Endodermal cell (in vitro differentiated cells): ENCODE results near the gene ABAT. TPM values are rescaled to one million over a fixed set of nuclear protein-coding genes. Genes with fewer than 3 reads are reported as not detected.
A peak's percentile ranks its signal among the peaks of the same experiment; 100 is the strongest.

ENCODE experiments used
- DNase-seq: peaks from one replicate; pipeline ENCODE4 v3.0.0-alpha.2; 2017
- H3K27ac ChIP-seq: 2 replicates; pipeline ENCODE4 v1.5.1; 2013; ENCODE audit warnings: mild to moderate bottlenecking, low read depth, low read length, moderate library complexity
- H3K27me3 ChIP-seq: 2 replicates; pipeline ENCODE4 v1.6.1; 2013; ENCODE audit warnings: mild to moderate bottlenecking, low read length, moderate library complexity; ENCODE audit not compliant: insufficient read depth, control insufficient read depth, poor library complexity, severe bottlenecking
- H3K36me3 ChIP-seq: 2 replicates; pipeline ENCODE4 v1.7.0; 2013; ENCODE audit warnings: mild to moderate bottlenecking, low read length, moderate library complexity; ENCODE audit not compliant: control insufficient read depth, insufficient read depth
- H3K4me1 ChIP-seq: one replicate; pipeline ENCODE4 v1.7.0; 2013; ENCODE audit warnings: low read length; ENCODE audit not compliant: control insufficient read depth, insufficient read depth
- H3K4me3 ChIP-seq: 2 replicates; pipeline ENCODE4 v1.5.1; 2013; ENCODE audit warnings: mild to moderate bottlenecking, low read length, moderate library complexity
- H3K9ac ChIP-seq: 2 replicates; pipeline ENCODE4 v1.6.1; 2013; ENCODE audit warnings: mild to moderate bottlenecking, low read length, moderate library complexity; ENCODE audit not compliant: poor library complexity, severe bottlenecking; ENCODE audit errors: extremely low read depth
- H3K9me3 ChIP-seq: 2 replicates; pipeline ENCODE4 v1.6.1; 2013; ENCODE audit warnings: mild to moderate bottlenecking, low read length, moderate library complexity; ENCODE audit not compliant: control insufficient read depth
- H3K27ac Mint-ChIP-seq: 2 replicates; pipeline ENCODE4 v1.8.0; 2020; ENCODE audit warnings: mixed read lengths
- H3K27me3 Mint-ChIP-seq: 2 replicates; pipeline ENCODE4 v1.8.0; 2021; ENCODE audit warnings: mild to moderate bottlenecking, mixed read lengths; ENCODE audit not compliant: insufficient read depth
- H3K36me3 Mint-ChIP-seq: 2 replicates; pipeline ENCODE4 v1.8.0; 2020; ENCODE audit warnings: low read depth, mixed read lengths
- H3K4me1 Mint-ChIP-seq: 2 replicates; pipeline ENCODE4 v1.8.0; 2020; ENCODE audit warnings: mixed read lengths
- H3K4me3 Mint-ChIP-seq: 2 replicates; pipeline ENCODE4 v1.8.0; 2020; ENCODE audit warnings: mild to moderate bottlenecking, moderate library complexity, mixed read lengths
- H3K9me3 Mint-ChIP-seq: 2 replicates; pipeline ENCODE4 v1.8.0; 2020; ENCODE audit warnings: mild to moderate bottlenecking, mixed read lengths
- CTCF ChIP-seq: fragments of 200-600 bp; sonication (generic); conservative IDR thresholded peaks from 2 replicates; pipeline ENCODE4 v1.5.0; 2021; ENCODE audit warnings: antibody characterized with exemption, mild to moderate bottlenecking
- WGBS, 2 experiments: methylation state at CpG; one replicate each; pipeline versions ENCODE4 v1.1.5 to v1.1.7; 2013; ENCODE audit warnings: missing lambda C conversion rate in 2 of 2, mixed read lengths in 1 of 2; ENCODE audit not compliant: insufficient coverage in 1 of 2, insufficient read length in 1 of 2; 5-methylcytosine and 5-hydroxymethylcytosine counted together
- total RNA-seq, 2 donors: library from RNA; stranded (reverse); fragmentation: NEBNext Ultra II Directional in 1 of 2; extraction: Animal tissue kit (Norgen Biotek cat#: 25700) in 1 of 2; gene quantifications; 2 replicates in 1 of 2; 3 replicates in 1 of 2; pipeline ENCODE4 v1.2.1, GENCODE V29; 2021

The ABAT gene
- total RNA-seq, 2 donors from 2014 or later = 9.7 to 13.6 TPM

GRCh38 chr16:8751481-8752311, 77.3 kb downstream of the ABAT start:
- no peaks in the 10 kb centered on the region for H3K36me3 ChIP-seq
- H3K27ac ChIP-seq = no peak overlapping the region
- no peak overlapping the region for H3K4me3 ChIP-seq
- H3K27me3 ChIP-seq = no peaks in the 10 kb centered on the region
- H3K36me3 Mint-ChIP-seq = peaks cover 6% of the 10 kb centered on the region
- H3K27me3 Mint-ChIP-seq = no peaks in the 10 kb centered on the region
- no peak overlapping the region for H3K27ac Mint-ChIP-seq
- peaks cover 8% of the 10 kb centered on the region for H3K4me1 Mint-ChIP-seq
- no peaks in the 10 kb centered on the region for H3K9me3 ChIP-seq
- no peak overlapping the region for H3K4me3 Mint-ChIP-seq
- peak; percentile 75 for DNase-seq
- WGBS, 2 experiments = 69 to 75% methylated on average over 9 to 14 of the region's 14 CpGs
- H3K9me3 Mint-ChIP-seq = no peaks in the 10 kb centered on the region
- no peak for TF ChIP-seq CTCF
- H3K9ac ChIP-seq = no peak overlapping the region
- H3K4me1 ChIP-seq = peaks cover 7% of the 10 kb centered on the region

GRCh38 chr16:8752706-8753105, 78.3 kb downstream of the ABAT start:
- peaks cover 7% of the 10 kb centered on the region for H3K4me1 ChIP-seq
- no peak for DNase-seq
- H3K4me3 ChIP-seq = no peak overlapping the region
- 44 to 60% methylated on average over 1 to 2 of the region's 2 CpGs for WGBS, 2 experiments
- H3K9me3 ChIP-seq = no peaks in the 10 kb centered on the region
- no peaks in the 10 kb centered on the region for H3K27me3 ChIP-seq
- no peaks in the 10 kb centered on the region for H3K36me3 ChIP-seq
- no peak overlapping the region for H3K27ac ChIP-seq
- Mint-ChIP-seq H3K27ac (no peak overlapping the region), H3K9me3 (no peaks in the 10 kb centered on the region), H3K27me3 (no peaks in the 10 kb centered on the region), H3K4me3 (no peak overlapping the region), H3K36me3 (peaks cover 3% of the 10 kb centered on the region), H3K4me1 (peaks cover 8% of the 10 kb centered on the region)
- H3K9ac ChIP-seq = no peak overlapping the region
- TF ChIP-seq CTCF = no peak

GRCh38 chr16:8753416-8754054, 79.1 kb downstream of the ABAT start:
- Mint-ChIP-seq H3K27ac (no peak overlapping the region), H3K4me3 (no peak overlapping the region), H3K9me3 (no peaks in the 10 kb centered on the region), H3K27me3 (no peaks in the 10 kb centered on the region), H3K4me1 (peaks cover 8% of the 10 kb centered on the region), H3K36me3 (peaks cover 3% of the 10 kb centered on the region)
- 69 to 73% methylated on average over 6 to 8 of the region's 9 CpGs for WGBS, 2 experiments
- Histone ChIP-seq H3K9me3 (no peaks in the 10 kb centered on the region), H3K4me1 (peaks cover 7% of the 10 kb centered on the region), H3K27ac (no peak overlapping the region), H3K36me3 (no peaks in the 10 kb centered on the region), H3K4me3 (no peak overlapping the region), H3K9ac (no peak overlapping the region), H3K27me3 (no peaks in the 10 kb centered on the region)
- TF ChIP-seq CTCF = no peak
- no peak for DNase-seq
